Bronchial epithelial cell (primary cell): ENCODE results near the gene ADPRM. TPM values are rescaled to one million over a fixed set of nuclear protein-coding genes. Genes with fewer than 3 reads are reported as not detected.
A peak's percentile ranks its signal among the peaks of the same experiment; 100 is the strongest.

Experiments used
- DNase-seq: peaks from one replicate; pipeline ENCODE4 v3.0.0-alpha.2; 2010; ENCODE audit warnings: low read depth
- FAIRE-seq: peaks from 2 replicates; lab custom pipeline; 2011; peaks lifted over from hg19 to GRCh38; lab: Jason Lieb, UNC
- H3K27me3 ChIP-seq: 2 replicates; pipeline ENCODE4 v1.5.1; 2011; ENCODE audit warnings: low read length; ENCODE audit not compliant: control insufficient read depth, insufficient read depth
- H3K36me3 ChIP-seq: 2 replicates; pipeline ENCODE4 v1.5.1; 2011; ENCODE audit warnings: low read length; ENCODE audit not compliant: control insufficient read depth, insufficient read depth
- H3K4me3 ChIP-seq: 2 replicates; pipeline ENCODE4 v1.5.1; 2011; ENCODE audit warnings: mild to moderate bottlenecking, low read depth, low read length, control low read depth
- CTCF ChIP-seq: IDR thresholded peaks from 2 replicates; pipeline ENCODE4 v1.5.1; 2011; ENCODE audit warnings: mild to moderate bottlenecking, moderate library complexity, low read length, control low read depth, inconsistent platforms; ENCODE audit not compliant: insufficient read depth, severe bottlenecking
- total RNA-seq: library from RNA; depleted of rRNA; stranded (reverse); fragments of >200 nt; gene quantifications from 2 replicates; pipeline ENCODE4 v1.2.1, GENCODE V29; 2014

ADPRM gene
- total RNA-seq, 1 donor from 2014 or later: 20.5 TPM

- Histone ChIP-seq H3K27me3 (no peaks in the 10 kb centered on the region), H3K4me3 (no peak overlapping the region), H3K36me3 (no peaks in the 10 kb centered on the region)
- FAIRE-seq: no peak
- no peak for TF ChIP-seq CTCF
- DNase-seq: no peak
These were observed 55.3 kb downstream of the ADPRM start for GRCh38 chr17:10752696-10753095.

GRCh38 chr17:10754109-10754508 lies 56.7 kb downstream of the ADPRM start:
- no peak for FAIRE-seq

GRCh38 chr17:10754861-10755591 lies 57.6 kb downstream of the ADPRM start:
- no peaks in the 10 kb centered on the region for H3K27me3 ChIP-seq
- no peaks in the 10 kb centered on the region for H3K36me3 ChIP-seq
- no peak overlapping the region for H3K4me3 ChIP-seq
- peak; percentile 18 for DNase-seq
- TF ChIP-seq CTCF: no peak
- no peak for FAIRE-seq

More at GRCh38 chr17:10754109-10754508, 56.7 kb downstream of the ADPRM start:
- no peaks in the 10 kb centered on the region for H3K27me3 ChIP-seq
- no peak overlapping the region for H3K4me3 ChIP-seq
- DNase-seq: peak; percentile 10
- H3K36me3 ChIP-seq: no peaks in the 10 kb centered on the region
- peak; percentile 28 for TF ChIP-seq CTCF

GRCh38 chr17:10755592-10756127 lies 58.3 kb downstream of the ADPRM start:
- no peaks in the 10 kb centered on the region for H3K27me3 ChIP-seq
- FAIRE-seq: no peak
- no peaks in the 10 kb centered on the region for H3K36me3 ChIP-seq
- DNase-seq: no peak
- no peak overlapping the region for H3K4me3 ChIP-seq
- TF ChIP-seq CTCF: no peak

GRCh38 chr17:10756185-10756584 lies 58.8 kb downstream of the ADPRM start:
- TF ChIP-seq CTCF: no peak
- no peak overlapping the region for H3K4me3 ChIP-seq
- H3K27me3 ChIP-seq: no peaks in the 10 kb centered on the region
- FAIRE-seq (no peak), DNase-seq (no peak)
- H3K36me3 ChIP-seq: no peaks in the 10 kb centered on the region
